GM12891 (cell line): ENCODE results near the gene MLIP.

Experiments used
- PAX5 ChIP-seq: IDR thresholded peaks from 2 replicates; pipeline ENCODE4 v1.6.1; 2011; ENCODE audit warnings: low read length, moderate library complexity, mild to moderate bottlenecking; ENCODE audit not compliant: insufficient read depth, severe bottlenecking
- POLR2A ChIP-seq: IDR thresholded peaks from 2 replicates; pipeline ENCODE4 v1.6.1; 2011; ENCODE audit warnings: low read depth, low read length, control low read depth
- POLR2AphosphoS5 ChIP-seq: IDR thresholded peaks from 2 replicates; pipeline ENCODE4 v1.6.1; 2011; ENCODE audit warnings: low read depth, low read length, control low read depth
- SPI1 ChIP-seq: IDR thresholded peaks from 2 replicates; pipeline ENCODE4 v1.6.1; 2011; ENCODE audit warnings: low read depth, low read length, control low read depth

GRCh38 chr6:54285595-54285994 lies 174.4 kb downstream of the MLIP start:
- no peak for TF ChIP-seq POLR2AphosphoS5
- TF ChIP-seq POLR2A: no peak
- TF ChIP-seq SPI1: no peak
- no peak for TF ChIP-seq PAX5
